GM12878 (cell line): ENCODE measurements around the gene SSBP4. TPM values are rescaled to one million over a fixed set of nuclear protein-coding genes. Genes with fewer than 3 reads are reported as not detected.

ENCODE experiments used
- ATAC-seq: fragments of 200-7000 bp; cut with Tn5 transposase; 3 replicates; pipeline ENCODE4 v1.9.1; 2020; ENCODE audit warnings: mild to moderate bottlenecking, moderate library complexity
- BruUV-seq: library from RNA; stranded (reverse); fragments of 400-500 nt; replicated peaks from 2 replicates; lab custom pipeline; 2021; lab: Mats Ljungman, UMichigan
- CTCF ChIA-PET: fragments of 300-600 bp; sonication (Branson Sonifier 250); formaldehyde crosslinking; extraction: SDS; loops from one replicate; lab custom pipeline; 2021; ENCODE audit warnings: inconsistent platforms; lab: Yijun Ruan, JAX
- POLR2A ChIA-PET: fragments of 350-600 bp; formaldehyde crosslinking; extraction: SDS; loops from one replicate; lab custom pipeline; 2021; ENCODE audit warnings: inconsistent platforms; lab: Charles Lee
- RAD21 ChIA-PET: fragments of 300-600 bp; sonication (Branson Sonifier 250); formaldehyde crosslinking; loops from one replicate; lab custom pipeline; 2023; ENCODE audit warnings: antibody characterized with exemption; ENCODE audit not compliant: unreplicated experiment; lab: Charles Lee
- SMC1A ChIA-PET: fragments of 300-600 bp; sonication (Branson Sonifier 250); formaldehyde crosslinking; loops from one replicate; lab custom pipeline; 2023; ENCODE audit not compliant: unreplicated experiment, uncharacterized antibody; lab: Charles Lee
- DNase-seq: peaks from one replicate; pipeline ENCODE4 v3.0.0-alpha.2; 2011; ENCODE audit warnings: low read depth, low spot score
- FAIRE-seq: peaks from 3 replicates; lab custom pipeline; 2011; peaks lifted over from hg19 to GRCh38; lab: Jason Lieb, UNC
- H2AFZ ChIP-seq: 2 replicates; pipeline ENCODE4 v1.6.0; 2011; ENCODE audit warnings: low read depth, low read length, control low read depth; ENCODE audit not compliant: control insufficient read depth
- H3K27ac ChIP-seq: 2 replicates; pipeline ENCODE4 v1.5.1; 2011; ENCODE audit warnings: control low read depth; ENCODE audit not compliant: control insufficient read depth, insufficient read depth
- H3K27me3 ChIP-seq, 2 experiments: replicated peaks in 1 of 2; 2 replicates each; pipeline versions ENCODE4 v1.6.0 to v1.6.1; 2011; ENCODE audit warnings: low read length in 1 of 2; ENCODE audit not compliant: control insufficient read depth in 2 of 2, insufficient read depth in 2 of 2
- H3K36me3 ChIP-seq, 2 experiments: 2 replicates each; pipeline ENCODE4 v1.5.1; 2011; ENCODE audit warnings: low read length in 1 of 2; ENCODE audit not compliant: control insufficient read depth in 2 of 2, insufficient read depth in 2 of 2
- H3K4me1 ChIP-seq: 2 replicates; pipeline ENCODE4 v1.6.1; 2011; ENCODE audit warnings: mild to moderate bottlenecking, low read length, moderate library complexity, mixed read lengths; ENCODE audit not compliant: control insufficient read depth, insufficient read depth
- H3K4me2 ChIP-seq: 2 replicates; pipeline ENCODE4 v1.6.0; 2011; ENCODE audit warnings: control low read depth; ENCODE audit not compliant: control insufficient read depth, insufficient read depth
- H3K4me3 ChIP-seq: fragments of 200-600 bp; sonication (generic); 2 replicates; pipeline ENCODE4 v1.5.1; 2016
- H3K79me2 ChIP-seq: 2 replicates; pipeline ENCODE4 v1.6.0; 2011; ENCODE audit warnings: low read length; ENCODE audit not compliant: control insufficient read depth, insufficient read depth
- H3K9ac ChIP-seq: 2 replicates; pipeline ENCODE4 v1.8.0; 2011; ENCODE audit warnings: low read length, control low read depth, mixed read lengths; ENCODE audit not compliant: control insufficient read depth, insufficient read depth
- H3K9me3 ChIP-seq: replicated peaks from 3 replicates; pipeline ENCODE4 v1.5.1; 2011; ENCODE audit warnings: mild to moderate bottlenecking, low read length; ENCODE audit not compliant: control insufficient read depth, insufficient read depth
- H4K20me1 ChIP-seq: 2 replicates; pipeline ENCODE4 v1.6.0; 2011; ENCODE audit not compliant: control insufficient read depth, insufficient read depth
- KLF5 ChIP-seq: fragments of 450-650 bp; IDR thresholded peaks from 2 replicates; pipeline ENCODE4 v1.6.1; 2014; ENCODE audit warnings: mild to moderate bottlenecking; ENCODE audit not compliant: partially characterized antibody
- SUPT20H ChIP-seq: IDR thresholded peaks from 2 replicates; pipeline ENCODE4 v1.6.1; 2011; ENCODE audit warnings: low read depth, mild to moderate bottlenecking, low read length, moderate library complexity, borderline replicate concordance; ENCODE audit not compliant: control insufficient read depth
- WGBS: methylation state at CpG from one replicate; pipeline ENCODE4 v1.1.6; 2016; ENCODE audit warnings: low lambda C conversion rate; ENCODE audit not compliant: insufficient replicate concordance, insufficient coverage; ENCODE audit errors: missing lambda C conversion rate; 5-methylcytosine and 5-hydroxymethylcytosine counted together
- in situ Hi-C: fragments of 300-500 bp; cut with MboI; formaldehyde crosslinking; loops from 9 replicates; pipeline ENCODE4 v1.14.3; 2018; ENCODE audit warnings: mixed read lengths
- intact Hi-C: fragments of 100-400 bp; cut with micrococcal nuclease; formaldehyde crosslinking; loops from one replicate; pipeline ENCODE4 v1.14.2; 2022; ENCODE audit not compliant: unreplicated experiment
- polyA plus RNA-seq, 11 experiments: library from polyadenylated mRNA; depleted of rRNA in 4 of 11; unstranded in 6 of 11; stranded (reverse) in 5 of 11; fragments of >200 nt; fragmentation: Nextera tagmentation in 4 of 11; fragmentation: Illumina TruSeq in 1 of 11; extraction: Ambion mirVana in 4 of 11; extraction: Trizol in 1 of 11; gene quantifications; 1 replicate in 1 of 11; 2 replicates in 10 of 11; pipeline versions ENCODE4 v1.2.1 to v1.2.3, GENCODE V29; 2011 to 2016; ENCODE audit warnings: inconsistent platforms in 2 of 11, missing spikeins in 2 of 11, low read depth in 1 of 11
- total RNA-seq, 4 experiments: library from RNA; depleted of rRNA in 3 of 4; stranded (reverse); fragments of >200 nt in 3 of 4; fragmentation: Illumina TruSeq in 1 of 4; extraction: Trizol in 1 of 4; gene quantifications; 2 replicates each; pipeline versions ENCODE4 v1.2.1 to v1.2.3, GENCODE V29; 2013 to 2021

Gene SSBP4
- total and polyA plus RNA-seq, 10 of the 15 experiments (the other 5 are each of a cell fraction or from before 2014, with no cell fraction given), result 0.37 to 150 (median 38.9) TPM

DNA sequence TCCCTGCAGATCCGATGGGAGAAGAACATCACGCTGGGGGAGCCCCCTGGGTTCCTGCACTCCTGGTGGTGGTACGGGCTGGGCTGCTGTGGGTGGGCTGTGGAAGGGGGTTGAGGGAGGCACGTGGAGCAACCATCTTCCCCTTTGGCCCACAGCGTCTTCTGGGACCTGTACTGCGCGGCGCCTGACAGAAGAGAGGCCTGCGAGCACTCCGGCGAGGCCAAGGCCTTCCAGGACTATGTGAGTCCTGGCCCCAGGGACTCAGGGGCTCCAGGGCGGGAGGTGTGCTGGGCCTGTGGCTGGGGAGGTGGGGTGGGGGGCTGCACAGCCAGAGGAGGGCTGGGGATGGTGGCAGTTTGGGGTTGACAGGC, 8.5 kb downstream of the SSBP4 start:
- Histone ChIP-seq H3K4me1 (peaks cover 32% of the 10 kb centered on the region), H3K79me2 (peaks cover 27% of the 10 kb centered on the region), H2AFZ (no peak overlapping the region), H3K27ac (no peak overlapping the region), H3K36me3 (peaks cover 0 to 5% of the 10 kb centered on the region in 2 experiments; a peak in 3 of 4 replicates), H3K4me2 (no peak overlapping the region), H3K9ac (no peak overlapping the region), H3K27me3 (no peaks in the 10 kb centered on the region), H3K9me3 (no peaks in the 10 kb centered on the region), H3K4me3 (no peak overlapping the region), H4K20me1 (no peaks in the 10 kb centered on the region; the same call in 1 of the 2 replicates)
- ATAC-seq (no peak), DNase-seq (no peak), FAIRE-seq (no peak)
- 93% methylated on average over 11 of the region's 12 CpGs for WGBS
- ChIA-PET SMC1A (no interaction called here), POLR2A (interaction anchor here (1.6 kb wide), 1 partner anchor 9 kb away, joined by 6 read pairs; the partner anchor contains the start of gene SSBP4), CTCF (no interaction called here), RAD21 (interaction anchor here (1.8 kb wide), 1 partner anchor 13 kb away, joined by 6 read pairs; no protein-coding TSS in a partner anchor)
- in situ Hi-C loops, result no loop called here
- intact Hi-C loops, result no loop called here
- no peak for TF ChIP-seq SUPT20H
- BruUV-seq, result no TSS peak

DNA sequence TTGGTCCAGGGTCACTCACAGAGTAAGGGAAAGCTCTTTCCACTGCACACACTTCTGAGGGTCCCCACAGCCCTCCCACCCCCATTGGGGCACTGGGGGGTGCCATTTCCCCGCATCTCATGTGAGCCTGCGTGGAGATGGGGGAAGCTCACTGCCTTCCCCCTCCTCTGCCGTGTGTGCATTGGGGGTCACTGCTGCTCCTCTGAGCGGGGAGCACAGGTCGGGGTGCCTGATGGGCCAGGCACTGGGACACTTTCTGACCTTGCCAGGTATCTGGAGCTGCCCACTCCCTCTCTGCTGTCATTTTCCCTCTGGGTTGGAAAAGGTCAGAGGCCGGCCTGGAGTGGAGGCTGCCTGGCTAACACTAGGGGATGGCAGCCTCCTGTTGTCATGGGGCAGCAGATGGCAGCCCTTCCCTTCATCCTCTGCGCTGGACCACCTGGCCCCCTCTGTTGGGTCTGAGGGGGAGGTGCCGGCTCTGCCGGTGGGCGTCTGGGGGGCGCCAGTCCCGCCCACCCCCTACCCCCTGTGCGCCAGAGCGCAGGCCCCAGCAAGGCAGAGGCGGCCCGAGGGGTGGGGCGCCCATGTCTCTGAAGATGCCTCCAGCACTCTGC, 9.1 kb downstream of the SSBP4 start:
- POLR2A ChIA-PET, result interaction anchor here (1.6 kb wide), 1 partner anchor 9 kb away, joined by 6 read pairs; the partner anchor contains the start of gene SSBP4
- H3K36me3 ChIP-seq, result peaks cover 0 to 5% of the 10 kb centered on the region in 2 experiments; a peak in 3 of 4 replicates
- H4K20me1 ChIP-seq, result no peaks in the 10 kb centered on the region; the same call in 1 of the 2 replicates
- no peaks in the 10 kb centered on the region for H3K9me3 ChIP-seq
- FAIRE-seq, result no peak
- peak overlapping the region; percentile 86; the same call in 1 of the 2 replicates for H3K4me2 ChIP-seq
- intact Hi-C loops (no loop called here), in situ Hi-C loops (no loop called here)
- H3K27ac ChIP-seq, result no peak overlapping the region
- DNase-seq, result no peak
- CTCF ChIA-PET, result interaction anchor here (1.2 kb wide), 1 partner anchor 17 kb away, joined by 4 read pairs; no protein-coding TSS in a partner anchor
- no peak overlapping the region for H2AFZ ChIP-seq
- H3K4me3 ChIP-seq, result no peak overlapping the region
- peaks cover 26% of the 10 kb centered on the region for H3K79me2 ChIP-seq
- SMC1A ChIA-PET, result interaction anchor here (1.0 to 1.4 kb wide), 3 partner anchors 9 to 13 kb away, joined by 3 to 7 read pairs (median 3); partner anchors contain the start of gene SSBP4
- WGBS, result 57% methylated on average over 12 of the region's 17 CpGs
- peaks cover 28% of the 10 kb centered on the region for H3K4me1 ChIP-seq
- TF ChIP-seq KLF5, result no peak
- ATAC-seq, result no peak
- H3K27me3 ChIP-seq, result no peaks in the 10 kb centered on the region
- no TSS peak for BruUV-seq
- RAD21 ChIA-PET, result interaction anchor here (1.0 to 1.8 kb wide), 3 partner anchors 10 to 14 kb away, joined by 4 to 6 read pairs (median 6); no protein-coding TSS in a partner anchor
- H3K9ac ChIP-seq, result no peak overlapping the region
